Mucosa of gallbladder (tissue), 1 donor: ENCODE results near the gene CDY2B. TPM values are rescaled to one million over a fixed set of nuclear protein-coding genes. Genes with fewer than 3 reads are reported as not detected.
"Not testable (repeated sequence)": the region's sequence is repeated elsewhere in the genome, so short reads cannot be mapped to it uniquely, and the experiment has no call there.

ENCODE experiments used
- DNase-seq: peaks from one replicate; pipeline ENCODE4 v3.0.0-alpha.2; 2020; ENCODE audit warnings: low spot score
- total RNA-seq: library from RNA; stranded (reverse); gene quantifications from one replicate; pipeline ENCODE4 v1.2.1, GENCODE V29; 2021
- donor health status: DM: no; HTN: no; CAD: no.

The CDY2B gene
- total RNA-seq = not detected

DNA sequence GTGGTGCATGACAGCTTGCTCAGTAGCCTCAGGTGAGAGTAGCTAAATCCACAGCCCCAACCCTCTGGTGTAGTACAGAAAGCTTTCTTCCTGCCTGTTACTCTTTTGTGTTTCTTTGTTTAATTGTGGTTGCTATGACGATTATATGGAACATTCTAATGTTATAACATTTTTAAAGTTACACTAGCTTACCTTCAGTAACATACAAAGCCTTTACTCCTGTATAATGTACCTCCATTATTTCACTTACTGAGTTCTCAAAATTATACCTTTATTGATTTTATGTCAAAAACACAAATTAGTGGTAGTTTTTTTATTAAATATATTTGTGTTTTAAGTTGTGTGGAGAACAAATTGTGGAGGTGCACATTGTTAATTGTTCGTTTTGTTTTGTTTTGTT, at the start of gene CDY2B:
Gene CDY2B, minus strand, starts transcription at position 101 of the 400 bp plus-strand sequence. CDS start 328 bp downstream, outside the sequence.
- DNase-seq = not testable (repeated sequence)

DNA sequence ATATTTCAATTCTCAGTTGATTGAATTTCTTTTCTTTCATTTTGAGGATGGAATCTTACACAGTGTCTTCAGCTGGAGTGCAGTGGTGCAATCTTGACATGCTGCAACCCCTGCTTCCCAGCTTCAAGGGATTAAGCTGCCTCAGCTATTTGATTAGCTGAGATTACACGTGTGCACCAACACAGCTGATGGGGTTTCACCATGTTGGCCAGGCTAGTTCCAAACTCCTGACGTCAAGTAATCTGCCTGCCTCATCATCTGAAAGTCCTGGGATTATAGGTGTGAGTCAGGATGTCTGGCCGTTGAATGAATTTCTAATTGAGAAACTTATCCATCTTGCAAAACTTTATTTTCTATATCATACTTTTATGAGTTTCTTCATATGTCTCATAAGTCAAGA, 28.0 kb upstream of the CDY2B start:
- not testable (repeated sequence) for DNase-seq

DNA sequence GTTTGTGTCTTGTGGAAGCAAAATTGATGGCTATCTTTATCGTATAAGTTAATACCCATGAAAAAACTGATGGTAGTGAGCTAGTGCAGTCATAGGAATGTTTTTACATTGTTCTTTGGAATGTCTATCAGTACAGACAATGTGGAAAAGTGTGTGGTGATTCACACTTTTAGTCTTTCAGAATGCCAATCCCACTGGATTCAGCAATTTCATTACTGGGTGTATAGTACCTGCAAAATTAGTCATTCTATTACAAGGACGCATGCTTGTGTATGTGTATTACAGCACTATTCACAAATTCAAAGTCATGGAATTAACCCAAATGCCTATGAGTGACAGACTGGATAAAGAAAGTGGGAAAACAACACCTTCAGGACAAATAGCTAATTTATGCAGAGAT, 27.3 kb upstream of the CDY2B start:
- DNase-seq = not testable (repeated sequence)

GRCh38 chrY:17881697-17882096, 1.7 kb upstream of the CDY2B start:
- DNase-seq = not testable (repeated sequence)

- DNase-seq = not testable (repeated sequence)
Observed at GRCh38 chrY:17876767-17877166, 3.3 kb downstream of the CDY2B start.

- not testable (repeated sequence) for DNase-seq
Observed at GRCh38 chrY:17875401-17875800, 4.6 kb downstream of the CDY2B start.

GRCh38 chrY:17871194-17871903, 8.7 kb downstream of the CDY2B start:
- DNase-seq = not testable (repeated sequence)

DNA sequence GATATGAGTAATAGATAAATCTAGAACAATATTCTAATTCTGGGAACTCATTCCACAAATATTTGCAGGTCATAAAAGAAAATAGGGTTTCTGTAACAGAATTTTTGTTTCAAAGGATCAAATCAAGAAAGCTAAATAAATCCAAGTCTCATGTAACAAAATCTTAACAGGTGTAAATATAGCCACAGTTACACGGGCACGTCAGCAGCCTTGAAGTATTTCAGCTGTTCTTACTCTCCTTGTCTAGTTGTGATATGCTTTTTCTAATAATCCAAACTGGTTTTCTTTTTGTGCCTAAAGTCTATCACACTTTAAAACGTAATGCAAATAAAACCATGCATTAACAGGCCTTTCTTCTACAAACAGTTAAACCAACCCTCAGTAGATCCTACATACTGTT, 9.3 kb downstream of the CDY2B start:
- DNase-seq = not testable (repeated sequence)

GRCh38 chrY:17867850-17868249, 12.2 kb downstream of the CDY2B start:
- DNase-seq = not testable (repeated sequence)

GRCh38 chrY:17860634-17861033, 19.4 kb downstream of the CDY2B start:
- DNase-seq = not testable (repeated sequence)

- DNase-seq = not testable (repeated sequence)
Observed at GRCh38 chrY:17856963-17857848, 22.8 kb downstream of the CDY2B start.

- not testable (repeated sequence) for DNase-seq
Observed at GRCh38 chrY:17856508-17856907, 23.5 kb downstream of the CDY2B start.

GRCh38 chrY:17849131-17849530, 30.9 kb downstream of the CDY2B start:
- DNase-seq = not testable (repeated sequence)

- not testable (repeated sequence) for DNase-seq
Observed at GRCh38 chrY:17832149-17832548, 47.9 kb downstream of the CDY2B start.

Other genes starting within 250 kb of the CDY2B start
- gene CDY2A, start 145.6 kb upstream of the CDY2B start, total RNA-seq = not detected